ENCODE results near the gene SPTLC3.

The SPTLC3 gene

GRCh38 chr20:13128173-13128572 is 119.4 kb downstream of the SPTLC3 start:
- no peak overlapping the region for H3K4me3 ChIP-seq (ENCODE audit: low read depth, low read length)
- TF ChIP-seq CTCF (IDR thresholded peaks at IDR 0.05; ENCODE audit: borderline replicate concordance, insufficient read depth, low read depth, low read length) = no peak

- no peak for TF ChIP-seq CTCF (IDR thresholded peaks at IDR 0.05; ENCODE audit: borderline replicate concordance, insufficient read depth, low read depth, low read length)
- no peak overlapping the region for H3K4me3 ChIP-seq (ENCODE audit: low read depth, low read length)
Observed at GRCh38 chr20:13130061-13130706, 121.4 kb downstream of the SPTLC3 start.

DNA sequence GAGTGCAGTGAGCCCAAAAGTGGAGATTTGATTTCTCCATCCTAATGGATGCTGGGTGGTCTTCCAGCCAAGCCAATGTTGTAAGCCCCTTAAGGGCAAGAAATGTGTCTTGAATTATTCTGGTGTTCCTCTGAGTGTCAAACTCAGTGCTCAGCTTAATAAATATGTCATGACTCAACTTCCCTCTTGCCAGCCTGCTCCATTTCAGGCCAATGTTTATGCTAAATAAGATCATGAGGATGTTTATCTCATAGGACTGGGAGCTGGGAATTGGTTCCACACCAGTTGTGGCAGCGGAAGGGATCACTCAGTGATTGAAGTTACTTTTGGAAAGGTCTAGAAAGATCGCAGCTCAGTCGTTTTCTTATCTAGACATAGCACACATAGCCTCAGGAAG is 121.9 kb downstream of the SPTLC3 start:
- TF ChIP-seq CTCF (IDR thresholded peaks at IDR 0.05; ENCODE audit: borderline replicate concordance, insufficient read depth, low read depth, low read length) = no peak
- no peak overlapping the region for H3K4me3 ChIP-seq (ENCODE audit: low read depth, low read length)

DNA sequence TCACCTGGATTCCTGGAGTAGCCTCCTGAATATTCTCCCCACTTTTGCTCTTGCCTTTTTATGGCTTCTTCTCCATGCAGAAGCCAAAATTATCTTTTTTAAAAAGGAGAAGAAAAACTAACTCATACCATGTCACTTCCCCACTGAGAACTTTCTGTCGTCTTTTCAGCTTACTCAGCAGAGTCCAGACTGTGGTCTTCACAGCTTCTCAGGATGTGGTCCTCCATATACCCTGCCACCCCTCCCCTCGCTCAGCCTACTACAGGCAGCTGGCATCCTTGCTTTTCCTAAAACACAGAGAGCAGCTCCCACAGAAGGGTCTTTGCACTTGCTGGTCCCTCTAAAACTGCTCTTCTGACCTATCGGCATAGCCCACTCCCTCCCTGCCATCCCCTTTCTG is 122.9 kb downstream of the SPTLC3 start:
- H3K4me3 ChIP-seq (ENCODE audit: low read depth, low read length) = no peak overlapping the region
- no peak for TF ChIP-seq CTCF (IDR thresholded peaks at IDR 0.05; ENCODE audit: borderline replicate concordance, insufficient read depth, low read depth, low read length)

GRCh38 chr20:13139459-13140150 is 130.8 kb downstream of the SPTLC3 start:
- TF ChIP-seq CTCF (IDR thresholded peaks at IDR 0.05; ENCODE audit: borderline replicate concordance, insufficient read depth, low read depth, low read length) = no peak
- H3K4me3 ChIP-seq (ENCODE audit: low read depth, low read length) = no peak overlapping the region

- no peak overlapping the region for H3K4me3 ChIP-seq (ENCODE audit: low read depth, low read length)
- no peak for TF ChIP-seq CTCF (IDR thresholded peaks at IDR 0.05; ENCODE audit: borderline replicate concordance, insufficient read depth, low read depth, low read length)
Observed at GRCh38 chr20:13140201-13140600, 131.4 kb downstream of the SPTLC3 start.

GRCh38 chr20:13140775-13141174 is 132.0 kb downstream of the SPTLC3 start:
- H3K4me3 ChIP-seq (ENCODE audit: low read depth, low read length) = no peak overlapping the region
- TF ChIP-seq CTCF (IDR thresholded peaks at IDR 0.05; ENCODE audit: borderline replicate concordance, insufficient read depth, low read depth, low read length) = no peak

Data from GM12875 (cell line).